OCI-LY1 (cell line): ENCODE results near the gene HUNK.

Experiments used
- EZH2 ChIP-seq: fragments of 200-600 bp; sonication (generic), shearing (Covaris generic); IDR thresholded peaks from 2 replicates; pipeline ENCODE4 v1.8.0; 2017; ENCODE audit warnings: borderline replicate concordance, mixed run types, mild to moderate bottlenecking, antibody characterized with exemption, low read length, moderate library complexity, mixed read lengths
- TF ChIP-seq, protein P1 (sequence below): fragments of 200-600 bp; sonication (generic), shearing (Covaris generic); IDR thresholded peaks from 2 replicates; pipeline ENCODE4 v1.5.1; 2017; ENCODE audit warnings: mild to moderate bottlenecking, antibody characterized with exemption, low read length, moderate library complexity, mixed read lengths

- no peak for TF ChIP-seq EZH2
- TF ChIP-seq, protein P1, sequence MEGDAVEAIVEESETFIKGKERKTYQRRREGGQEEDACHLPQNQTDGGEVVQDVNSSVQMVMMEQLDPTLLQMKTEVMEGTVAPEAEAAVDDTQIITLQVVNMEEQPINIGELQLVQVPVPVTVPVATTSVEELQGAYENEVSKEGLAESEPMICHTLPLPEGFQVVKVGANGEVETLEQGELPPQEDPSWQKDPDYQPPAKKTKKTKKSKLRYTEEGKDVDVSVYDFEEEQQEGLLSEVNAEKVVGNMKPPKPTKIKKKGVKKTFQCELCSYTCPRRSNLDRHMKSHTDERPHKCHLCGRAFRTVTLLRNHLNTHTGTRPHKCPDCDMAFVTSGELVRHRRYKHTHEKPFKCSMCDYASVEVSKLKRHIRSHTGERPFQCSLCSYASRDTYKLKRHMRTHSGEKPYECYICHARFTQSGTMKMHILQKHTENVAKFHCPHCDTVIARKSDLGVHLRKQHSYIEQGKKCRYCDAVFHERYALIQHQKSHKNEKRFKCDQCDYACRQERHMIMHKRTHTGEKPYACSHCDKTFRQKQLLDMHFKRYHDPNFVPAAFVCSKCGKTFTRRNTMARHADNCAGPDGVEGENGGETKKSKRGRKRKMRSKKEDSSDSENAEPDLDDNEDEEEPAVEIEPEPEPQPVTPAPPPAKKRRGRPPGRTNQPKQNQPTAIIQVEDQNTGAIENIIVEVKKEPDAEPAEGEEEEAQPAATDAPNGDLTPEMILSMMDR = no peak
Measured at GRCh38 chr21:31961027-31961426, 88.2 kb downstream of the HUNK start.
